Endothelial cell of umbilical vein (primary cell): ENCODE results near the gene PTGS1. TPM values are rescaled to one million over a fixed set of nuclear protein-coding genes. Genes with fewer than 3 reads are reported as not detected.

Experiments
- BruUV-seq: library from RNA; stranded (reverse); fragments of 400-500 nt; replicated peaks from 2 replicates; lab custom pipeline; 2021; lab: Mats Ljungman, UMichigan
- CTCF ChIA-PET: fragments of 300-600, 350-600 bp; sonication (Branson Sonifier 250); formaldehyde crosslinking; loops from one replicate; lab custom pipeline; 2021; ENCODE audit warnings: antibody characterized with exemption, inconsistent platforms; lab: Charles Lee
- POLR2A ChIA-PET: fragments of 300-600, 350-600 bp; sonication (Branson Sonifier 250); formaldehyde crosslinking; loops from one replicate; lab custom pipeline; 2021; ENCODE audit warnings: antibody characterized with exemption, inconsistent platforms; lab: Charles Lee
- DNase-seq: peaks from one replicate; pipeline ENCODE4 v3.0.0-alpha.2; 2011; ENCODE audit warnings: low read depth, low spot score
- FAIRE-seq: peaks from 2 replicates; lab custom pipeline; 2011; peaks lifted over from hg19 to GRCh38; lab: Jason Lieb, UNC
- H2AFZ ChIP-seq: 2 replicates; pipeline ENCODE4 v1.6.0; 2012; ENCODE audit warnings: low read depth, low read length, control low read depth, inconsistent platforms
- H3K27ac ChIP-seq: 2 replicates; pipeline ENCODE4 v1.5.1; 2011; ENCODE audit warnings: low read depth, mild to moderate bottlenecking, control low read depth, low read length, moderate library complexity; ENCODE audit not compliant: insufficient read depth
- H3K27me3 ChIP-seq, 2 experiments: 2 replicates each; pipeline versions ENCODE4 v1.6.0 to v1.6.1; 2011; ENCODE audit warnings: low read length in 2 of 2, mixed read lengths in 1 of 2; ENCODE audit not compliant: control insufficient read depth in 2 of 2, insufficient read depth in 2 of 2
- H3K36me3 ChIP-seq, 2 experiments: 2 replicates in 1 of 2; 3 replicates in 1 of 2; pipeline ENCODE4 v1.5.1; 2011; ENCODE audit warnings: low read length in 2 of 2, mild to moderate bottlenecking in 1 of 2, moderate library complexity in 1 of 2; ENCODE audit not compliant: control insufficient read depth in 2 of 2, insufficient read depth in 2 of 2; ENCODE audit errors: extremely low read depth in 1 of 2
- H3K4me1 ChIP-seq: 3 replicates; pipeline ENCODE4 v1.5.1; 2011; ENCODE audit warnings: mild to moderate bottlenecking, low read length; ENCODE audit not compliant: control insufficient read depth, insufficient read depth; ENCODE audit errors: extremely low read depth
- H3K4me2 ChIP-seq: 2 replicates; pipeline ENCODE4 v1.6.1; 2011; ENCODE audit warnings: low read length, control low read depth, mixed read lengths; ENCODE audit not compliant: insufficient read depth
- H3K4me3 ChIP-seq, 3 experiments: fragments of 200-600 bp in 1 of 3; sonication (generic), shearing (Covaris generic) in 1 of 3; replicated peaks in 1 of 3; 2 replicates each; pipeline ENCODE4 v1.5.1; 2011 to 2016; ENCODE audit warnings: control low read depth in 3 of 3, low read length in 3 of 3, mild to moderate bottlenecking in 2 of 3, inconsistent platforms in 1 of 3, low read depth in 1 of 3, moderate library complexity in 1 of 3; ENCODE audit not compliant: insufficient read depth in 1 of 3
- H3K79me2 ChIP-seq: 2 replicates; pipeline ENCODE4 v1.6.0; 2012; ENCODE audit warnings: low read length, inconsistent platforms; ENCODE audit not compliant: control insufficient read depth, insufficient read depth
- H3K9ac ChIP-seq: replicated peaks from 2 replicates; pipeline ENCODE3; 2011; ENCODE audit warnings: low read length, control low read depth; ENCODE audit not compliant: insufficient read depth; ENCODE audit errors: extremely low read depth
- H3K9me1 ChIP-seq: replicated peaks from 3 replicates; pipeline ENCODE4 v1.6.0; 2011; ENCODE audit warnings: mild to moderate bottlenecking, low read length; ENCODE audit not compliant: control insufficient read depth, insufficient read depth; ENCODE audit errors: extremely low read depth
- H3K9me3 ChIP-seq: replicated peaks from 2 replicates; pipeline ENCODE4 v1.5.1; 2012; ENCODE audit warnings: low read length, inconsistent platforms; ENCODE audit not compliant: control insufficient read depth, insufficient read depth
- H4K20me1 ChIP-seq: replicated peaks from 2 replicates; pipeline ENCODE3; 2011; ENCODE audit warnings: mild to moderate bottlenecking, low read length; ENCODE audit not compliant: control insufficient read depth, insufficient read depth; ENCODE audit errors: extremely low read depth
- CTCF ChIP-seq, 2 donors: IDR thresholded peaks; 1 replicate in 1 of 2; 2 replicates in 1 of 2; pipeline ENCODE4 v1.5.1; 2011; ENCODE audit warnings: low read length in 2 of 2, mild to moderate bottlenecking in 2 of 2, moderate library complexity in 2 of 2, control low read depth in 1 of 2, inconsistent platforms in 1 of 2, low read depth in 1 of 2; ENCODE audit not compliant: insufficient read depth in 1 of 2; ENCODE audit errors: extremely low read depth in 1 of 2
- EZH2 ChIP-seq: IDR thresholded peaks from 2 replicates; pipeline ENCODE4 v1.6.1; 2012; ENCODE audit warnings: borderline replicate concordance, low read depth, mild to moderate bottlenecking, moderate library complexity, low read length, inconsistent platforms; ENCODE audit not compliant: severe bottlenecking
- FOS ChIP-seq: IDR thresholded peaks from 2 replicates; pipeline ENCODE4 v1.6.1; 2011; ENCODE audit warnings: mild to moderate bottlenecking, low read length, moderate library complexity, borderline replicate concordance; ENCODE audit not compliant: insufficient read depth
- GATA2 ChIP-seq: IDR thresholded peaks from 2 replicates; pipeline ENCODE4 v1.7.0; 2011; ENCODE audit warnings: low read depth, mild to moderate bottlenecking, moderate library complexity, mixed read lengths, low read length; ENCODE audit not compliant: insufficient read length, insufficient read depth
- JUN ChIP-seq: IDR thresholded peaks from 2 replicates; pipeline ENCODE4 v1.6.1; 2011; ENCODE audit warnings: borderline replicate concordance, low read depth; ENCODE audit not compliant: insufficient read length, insufficient read depth
- MAX ChIP-seq: IDR thresholded peaks from 2 replicates; pipeline ENCODE4 v1.6.1; 2011; ENCODE audit not compliant: insufficient read depth, insufficient read length
- MYC ChIP-seq: IDR thresholded peaks from one replicate; pipeline ENCODE4 v1.6.1; 2011; ENCODE audit warnings: mild to moderate bottlenecking, low read depth, low read length
- POLR2A ChIP-seq: IDR thresholded peaks from 2 replicates; pipeline ENCODE4 v1.6.1; 2012; ENCODE audit warnings: low read depth, mild to moderate bottlenecking, control low read depth, low read length
- POLR2AphosphoS5 ChIP-seq: IDR thresholded peaks from 2 replicates; pipeline ENCODE4 v1.6.1; 2012; ENCODE audit warnings: low read depth, mild to moderate bottlenecking, control low read depth, low read length, moderate library complexity; ENCODE audit not compliant: insufficient read depth
- dilution Hi-C: fragments of 300-500 bp; cut with MboI; formaldehyde crosslinking; loops from one replicate; pipeline ENCODE4 v1.15.0; 2019; ENCODE audit warnings: low sequenced_read_pairs; ENCODE audit not compliant: extremely low pct_ligation_motif_present
- intact Hi-C: fragments of 100-400 bp; cut with micrococcal nuclease; formaldehyde crosslinking; loops from one replicate; pipeline ENCODE4 v1.10.0; 2022
- polyA plus RNA-seq, 4 experiments: library from polyadenylated mRNA; depleted of rRNA in 3 of 4; stranded (reverse) in 3 of 4; unstranded in 1 of 4; fragments of >200 nt; gene quantifications; 2 replicates each; pipeline versions ENCODE4 v1.2.1 to v1.2.3, GENCODE V29; 2011 to 2012; ENCODE audit warnings: missing spikeins in 1 of 4
- total RNA-seq: library from RNA; stranded (reverse); gene quantifications from 2 replicates; pipeline ENCODE4 v1.2.3, GENCODE V29; 2021

Gene PTGS1
- total and polyA plus RNA-seq, 2 donors (not counting 3 experiments of a cell fraction or from before 2014, with no cell fraction given) = 37.6 to 45.2 TPM

- Histone ChIP-seq H3K79me2 (no peaks in the 10 kb centered on the region), H3K9ac (no peak overlapping the region), H3K9me1 (no peaks in the 10 kb centered on the region), H3K27ac (no peak overlapping the region), H3K4me3 (no peak overlapping the region), H3K9me3 (no peaks in the 10 kb centered on the region), H3K27me3 (no peaks in the 10 kb centered on the region), H2AFZ (no peak overlapping the region), H4K20me1 (no peaks in the 10 kb centered on the region), H3K36me3 (no peaks in the 10 kb centered on the region), H3K4me2 (no peak overlapping the region), H3K4me1 (peaks cover 16% of the 10 kb centered on the region)
- POLR2A ChIA-PET = no interaction called here
- BruUV-seq = no TSS peak
- CTCF ChIA-PET = interaction anchor here (1.9 to 3.5 kb wide), 3 partner anchors 11 to 214 kb away, joined by 5 to 17 read pairs (median 7); no protein-coding TSS in a partner anchor
- DNase-seq = no peak
- no peak for FAIRE-seq
- dilution Hi-C loops = no loop called here
- intact Hi-C loops = no loop called here
- no peak for TF ChIP-seq POLR2A
- no peak for TF ChIP-seq POLR2AphosphoS5
- TF ChIP-seq EZH2 = no peak
Observed at GRCh38 chr9:122338994-122339393, 31.8 kb upstream of the PTGS1 start.

DNA sequence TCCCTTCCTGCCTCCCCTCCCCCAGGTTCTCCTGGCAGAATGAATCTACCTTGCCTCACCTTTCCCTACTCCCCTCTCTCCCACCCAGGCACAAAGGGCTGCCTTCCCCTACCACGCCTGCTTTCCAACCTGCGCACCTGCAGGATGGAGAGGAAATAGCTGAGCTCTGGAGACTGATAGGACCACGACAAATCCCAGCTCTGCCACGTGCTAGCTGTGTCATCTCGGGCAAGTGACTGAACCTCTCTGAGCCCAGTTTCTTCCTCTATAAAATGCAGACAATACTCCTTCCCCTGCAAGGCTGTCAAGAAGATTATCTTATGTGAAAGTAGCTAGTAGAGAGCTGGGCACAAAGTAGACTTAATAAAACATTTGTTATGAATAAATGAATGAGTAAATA is 31.2 kb upstream of the PTGS1 start:
- TF ChIP-seq CTCF (IDR thresholded peaks at IDR 0.05; ENCODE audit: extremely low read depth in 1 of 2, insufficient read depth in 1 of 2, low read depth in 1 of 2, low read length in 2 of 2) (no peak), POLR2AphosphoS5 (no peak), EZH2 (no peak), MYC (no peak), MAX (no peak), JUN (no peak), GATA2 (no peak), FOS (no peak), POLR2A (no peak)
- H3K27ac ChIP-seq = no peak overlapping the region
- no peak overlapping the region for H2AFZ ChIP-seq
- no peak overlapping the region for H3K4me2 ChIP-seq
- peaks cover 15% of the 10 kb centered on the region for H3K4me1 ChIP-seq
- H3K9me1 ChIP-seq = no peaks in the 10 kb centered on the region
- no peak for DNase-seq
- H4K20me1 ChIP-seq = no peaks in the 10 kb centered on the region
- intact Hi-C loops = no loop called here
- H3K4me3 ChIP-seq = no peak overlapping the region
- CTCF ChIA-PET = interaction anchor here (0.8 to 3.5 kb wide), 6 partner anchors 11 to 240 kb away, joined by 3 to 17 read pairs (median 6); no protein-coding TSS in a partner anchor
- no peak overlapping the region for H3K9ac ChIP-seq
- no peak for FAIRE-seq
- H3K9me3 ChIP-seq = no peaks in the 10 kb centered on the region
- POLR2A ChIA-PET = no interaction called here
- no peaks in the 10 kb centered on the region for H3K27me3 ChIP-seq
- no TSS peak for BruUV-seq
- H3K36me3 ChIP-seq = no peaks in the 10 kb centered on the region
- dilution Hi-C loops = no loop called here
- H3K79me2 ChIP-seq = no peaks in the 10 kb centered on the region
